ENCODE measurements around the gene NCAM1. TPM values are rescaled to one million over a fixed set of nuclear protein-coding genes. Genes with fewer than 3 reads are reported as not detected.

Gene NCAM1
- total RNA-seq, 1 experiment from 2014 or later = 5.9 TPM

- no peak for ATAC-seq
- no peak overlapping the region for H3K27ac Mint-ChIP-seq
- no peak for DNase-seq (ENCODE audit: low spot score)
- 0 out of 2 replicates have a peak, but pooled peaks cover 2% of the 10 kb centered on the region for H3K4me1 Mint-ChIP-seq
- no peaks in the 10 kb centered on the region for H3K36me3 Mint-ChIP-seq
- no peak for TF ChIP-seq E2F4 (CRISPR knock-in tag; IDR thresholded peaks at IDR 0.05; ENCODE audit: borderline replicate concordance, low read depth)
- TF ChIP-seq ERG (CRISPR knock-in tag; IDR thresholded peaks at IDR 0.05) = no peak
- no peak for TF ChIP-seq ZNF281 (CRISPR knock-in tag; IDR thresholded peaks at IDR 0.05)
- TF ChIP-seq ZNF423 (CRISPR knock-in tag; IDR thresholded peaks at IDR 0.05) = no peak
- TF ChIP-seq SMAD3 (CRISPR knock-in tag; IDR thresholded peaks at IDR 0.05; ENCODE audit: borderline replicate concordance) = no peak
- no peak for TF ChIP-seq MXD4 (CRISPR knock-in tag; IDR thresholded peaks at IDR 0.05; ENCODE audit: borderline replicate concordance)
- no peak for TF ChIP-seq ZBTB21 (CRISPR knock-in tag; IDR thresholded peaks at IDR 0.05; ENCODE audit: borderline replicate concordance)
- POLR2A ChIA-PET = no interaction called here
- CTCF ChIA-PET = no interaction called here
- no peak overlapping the region for H3K4me3 Mint-ChIP-seq
- no peaks in the 10 kb centered on the region for H3K9me3 Mint-ChIP-seq
- H3K27me3 Mint-ChIP-seq (ENCODE audit: low read depth) = no peaks in the 10 kb centered on the region
Measured at GRCh38 chr11:113202431-113202830, 241.2 kb downstream of the NCAM1 start.

GRCh38 chr11:113203141-113203753 is 242.0 kb downstream of the NCAM1 start:
- DNase-seq (ENCODE audit: low spot score) (no peak), ATAC-seq (no peak)
- Mint-ChIP-seq H3K9me3 (peaks cover 6% of the 10 kb centered on the region), H3K4me3 (no peak overlapping the region), H3K27me3 (ENCODE audit: low read depth) (no peaks in the 10 kb centered on the region), H3K4me1 (0 out of 2 replicates have a peak, but pooled peaks cover 2% of the 10 kb centered on the region), H3K36me3 (peaks cover 2% of the 10 kb centered on the region), H3K27ac (no peak overlapping the region; the same call in 1 of the 2 replicates)
- ChIA-PET POLR2A (no interaction called here), CTCF (no interaction called here)
- TF ChIP-seq ZNF121 (CRISPR knock-in tag; IDR thresholded peaks at IDR 0.05) = no peak
- TF ChIP-seq ZNF396 (CRISPR knock-in tag; IDR thresholded peaks at IDR 0.05; ENCODE audit: borderline replicate concordance) = no peak
- TF ChIP-seq OVOL2 (CRISPR knock-in tag; IDR thresholded peaks at IDR 0.05; ENCODE audit: borderline replicate concordance) = no peak
- TF ChIP-seq E2F4 (CRISPR knock-in tag; IDR thresholded peaks at IDR 0.05; ENCODE audit: borderline replicate concordance, low read depth) = no peak
- no peak for TF ChIP-seq GRHL2 (CRISPR knock-in tag; IDR thresholded peaks at IDR 0.05; ENCODE audit: insufficient replicate concordance, severe bottlenecking)
- TF ChIP-seq IRF2 (CRISPR knock-in tag; IDR thresholded peaks at IDR 0.05; ENCODE audit: borderline replicate concordance, low read depth) = no peak
- TF ChIP-seq ZNF423 (CRISPR knock-in tag; IDR thresholded peaks at IDR 0.05) = no peak
- TF ChIP-seq FOXP4 (CRISPR knock-in tag; IDR thresholded peaks at IDR 0.05) = no peak
- no peak for TF ChIP-seq MLX (CRISPR knock-in tag; IDR thresholded peaks at IDR 0.05)
- TF ChIP-seq ATF1 (CRISPR knock-in tag; IDR thresholded peaks at IDR 0.05) = no peak
- no peak for TF ChIP-seq JAZF1 (CRISPR knock-in tag; IDR thresholded peaks at IDR 0.05)
